Endodermal cell (in vitro differentiated cells): ENCODE results near the gene ANGPTL8. TPM values are rescaled to one million over a fixed set of nuclear protein-coding genes. Genes with fewer than 3 reads are reported as not detected.

Experiments used
- DNase-seq: peaks from one replicate; pipeline ENCODE4 v3.0.0-alpha.2; 2017
- H3K27ac ChIP-seq: 2 replicates; pipeline ENCODE4 v1.5.1; 2013; ENCODE audit warnings: mild to moderate bottlenecking, low read depth, low read length, moderate library complexity
- H3K27me3 ChIP-seq: 2 replicates; pipeline ENCODE4 v1.6.1; 2013; ENCODE audit warnings: mild to moderate bottlenecking, low read length, moderate library complexity; ENCODE audit not compliant: insufficient read depth, control insufficient read depth, poor library complexity, severe bottlenecking
- H3K36me3 ChIP-seq: 2 replicates; pipeline ENCODE4 v1.7.0; 2013; ENCODE audit warnings: mild to moderate bottlenecking, low read length, moderate library complexity; ENCODE audit not compliant: control insufficient read depth, insufficient read depth
- H3K4me1 ChIP-seq: one replicate; pipeline ENCODE4 v1.7.0; 2013; ENCODE audit warnings: low read length; ENCODE audit not compliant: control insufficient read depth, insufficient read depth
- H3K4me3 ChIP-seq: 2 replicates; pipeline ENCODE4 v1.5.1; 2013; ENCODE audit warnings: mild to moderate bottlenecking, low read length, moderate library complexity
- H3K9ac ChIP-seq: 2 replicates; pipeline ENCODE4 v1.6.1; 2013; ENCODE audit warnings: mild to moderate bottlenecking, low read length, moderate library complexity; ENCODE audit not compliant: poor library complexity, severe bottlenecking; ENCODE audit errors: extremely low read depth
- H3K9me3 ChIP-seq: 2 replicates; pipeline ENCODE4 v1.6.1; 2013; ENCODE audit warnings: mild to moderate bottlenecking, low read length, moderate library complexity; ENCODE audit not compliant: control insufficient read depth
- H3K27ac Mint-ChIP-seq: 2 replicates; pipeline ENCODE4 v1.8.0; 2020; ENCODE audit warnings: mixed read lengths
- H3K27me3 Mint-ChIP-seq: 2 replicates; pipeline ENCODE4 v1.8.0; 2021; ENCODE audit warnings: mild to moderate bottlenecking, mixed read lengths; ENCODE audit not compliant: insufficient read depth
- H3K36me3 Mint-ChIP-seq: 2 replicates; pipeline ENCODE4 v1.8.0; 2020; ENCODE audit warnings: low read depth, mixed read lengths
- H3K4me1 Mint-ChIP-seq: 2 replicates; pipeline ENCODE4 v1.8.0; 2020; ENCODE audit warnings: mixed read lengths
- H3K4me3 Mint-ChIP-seq: 2 replicates; pipeline ENCODE4 v1.8.0; 2020; ENCODE audit warnings: mild to moderate bottlenecking, moderate library complexity, mixed read lengths
- H3K9me3 Mint-ChIP-seq: 2 replicates; pipeline ENCODE4 v1.8.0; 2020; ENCODE audit warnings: mild to moderate bottlenecking, mixed read lengths
- WGBS, 2 experiments: methylation state at CpG; one replicate each; pipeline versions ENCODE4 v1.1.5 to v1.1.7; 2013; ENCODE audit warnings: missing lambda C conversion rate in 2 of 2, mixed read lengths in 1 of 2; ENCODE audit not compliant: insufficient coverage in 1 of 2, insufficient read length in 1 of 2; 5-methylcytosine and 5-hydroxymethylcytosine counted together
- total RNA-seq, 2 donors: library from RNA; stranded (reverse); fragmentation: NEBNext Ultra II Directional in 1 of 2; extraction: Animal tissue kit (Norgen Biotek cat#: 25700) in 1 of 2; gene quantifications; 2 replicates in 1 of 2; 3 replicates in 1 of 2; pipeline ENCODE4 v1.2.1, GENCODE V29; 2021
- TF ChIP-seq, protein P1 (sequence below): fragments of 200-600 bp; sonication (generic); conservative IDR thresholded peaks from 2 replicates; pipeline ENCODE4 v1.5.0; 2021; ENCODE audit warnings: antibody characterized with exemption, mild to moderate bottlenecking

Gene ANGPTL8
- total RNA-seq, 2 donors from 2014 or later = not detected

DNA sequence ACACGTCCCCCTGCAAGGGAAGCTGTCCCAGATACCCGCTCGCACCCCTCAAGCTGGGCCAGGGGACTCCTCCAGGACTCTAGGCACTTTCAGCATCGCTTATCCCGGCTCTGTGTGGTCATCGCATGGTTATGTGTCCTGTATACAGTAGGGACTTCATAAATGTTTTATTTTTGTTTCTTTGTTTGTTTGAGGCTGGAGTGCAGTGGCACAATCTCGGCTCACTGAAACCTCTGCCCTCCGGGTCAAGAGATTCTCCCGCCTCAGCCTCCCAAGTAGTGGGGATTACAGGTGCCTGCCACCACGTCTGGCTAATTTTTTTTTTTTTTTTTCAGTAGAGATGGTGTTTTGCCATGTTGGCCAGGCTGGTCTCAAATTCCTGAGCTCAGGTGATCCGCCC, 7.5 kb downstream of the ANGPTL8 start:
- TF ChIP-seq, protein P1, sequence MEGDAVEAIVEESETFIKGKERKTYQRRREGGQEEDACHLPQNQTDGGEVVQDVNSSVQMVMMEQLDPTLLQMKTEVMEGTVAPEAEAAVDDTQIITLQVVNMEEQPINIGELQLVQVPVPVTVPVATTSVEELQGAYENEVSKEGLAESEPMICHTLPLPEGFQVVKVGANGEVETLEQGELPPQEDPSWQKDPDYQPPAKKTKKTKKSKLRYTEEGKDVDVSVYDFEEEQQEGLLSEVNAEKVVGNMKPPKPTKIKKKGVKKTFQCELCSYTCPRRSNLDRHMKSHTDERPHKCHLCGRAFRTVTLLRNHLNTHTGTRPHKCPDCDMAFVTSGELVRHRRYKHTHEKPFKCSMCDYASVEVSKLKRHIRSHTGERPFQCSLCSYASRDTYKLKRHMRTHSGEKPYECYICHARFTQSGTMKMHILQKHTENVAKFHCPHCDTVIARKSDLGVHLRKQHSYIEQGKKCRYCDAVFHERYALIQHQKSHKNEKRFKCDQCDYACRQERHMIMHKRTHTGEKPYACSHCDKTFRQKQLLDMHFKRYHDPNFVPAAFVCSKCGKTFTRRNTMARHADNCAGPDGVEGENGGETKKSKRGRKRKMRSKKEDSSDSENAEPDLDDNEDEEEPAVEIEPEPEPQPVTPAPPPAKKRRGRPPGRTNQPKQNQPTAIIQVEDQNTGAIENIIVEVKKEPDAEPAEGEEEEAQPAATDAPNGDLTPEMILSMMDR = no peak
- Mint-ChIP-seq H3K36me3 (peaks cover 48% of the 10 kb centered on the region), H3K27me3 (no peaks in the 10 kb centered on the region), H3K9me3 (no peaks in the 10 kb centered on the region), H3K4me3 (no peak overlapping the region), H3K4me1 (no peaks in the 10 kb centered on the region), H3K27ac (no peak overlapping the region)
- Histone ChIP-seq H3K4me3 (no peak overlapping the region), H3K36me3 (peaks cover 50% of the 10 kb centered on the region), H3K9ac (no peak overlapping the region), H3K9me3 (no peaks in the 10 kb centered on the region), H3K27ac (no peak overlapping the region), H3K4me1 (no peaks in the 10 kb centered on the region), H3K27me3 (no peaks in the 10 kb centered on the region)
- no peak for DNase-seq
- whole genome bisulfite sequencing, 2 experiments = 93 to 96% methylated on average over 11 of the region's 11 CpGs

DNA sequence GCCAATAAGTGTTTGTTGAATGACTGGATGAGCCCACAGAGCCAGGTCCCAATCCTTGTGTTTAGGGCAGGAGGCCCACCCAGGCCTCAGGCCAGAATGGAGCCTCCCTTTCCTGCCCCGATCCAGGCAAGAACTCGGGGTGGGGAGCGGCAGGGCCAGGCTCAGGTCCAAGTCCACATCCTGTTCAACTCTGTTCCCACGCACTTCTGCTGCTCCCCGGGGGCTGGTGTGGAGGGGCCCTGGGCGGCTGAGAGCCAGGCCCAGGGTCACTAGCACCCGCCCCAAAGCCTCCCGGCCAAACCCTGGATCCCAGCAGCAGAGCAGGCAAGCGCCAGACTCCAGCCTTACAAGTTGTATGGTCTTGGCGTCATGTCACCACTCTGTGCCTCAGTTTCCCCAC, 8.0 kb downstream of the ANGPTL8 start:
- H3K9ac ChIP-seq = no peak overlapping the region
- H3K9me3 ChIP-seq = no peaks in the 10 kb centered on the region
- no peaks in the 10 kb centered on the region for H3K27me3 Mint-ChIP-seq
- WGBS, 2 experiments = 87 to 91% methylated on average over 4 to 10 of the region's 10 CpGs
- H3K27ac ChIP-seq = no peak overlapping the region
- no peaks in the 10 kb centered on the region for H3K27me3 ChIP-seq
- H3K36me3 ChIP-seq = peaks cover 52% of the 10 kb centered on the region
- no peaks in the 10 kb centered on the region for H3K4me1 ChIP-seq
- H3K9me3 Mint-ChIP-seq = no peaks in the 10 kb centered on the region
- no peaks in the 10 kb centered on the region for H3K4me1 Mint-ChIP-seq
- TF ChIP-seq, protein P1 = no peak
- H3K36me3 Mint-ChIP-seq = peaks cover 50% of the 10 kb centered on the region
- H3K4me3 ChIP-seq = no peak overlapping the region
- DNase-seq = no peak
- no peak overlapping the region for H3K27ac Mint-ChIP-seq
- H3K4me3 Mint-ChIP-seq = no peak overlapping the region

DNA sequence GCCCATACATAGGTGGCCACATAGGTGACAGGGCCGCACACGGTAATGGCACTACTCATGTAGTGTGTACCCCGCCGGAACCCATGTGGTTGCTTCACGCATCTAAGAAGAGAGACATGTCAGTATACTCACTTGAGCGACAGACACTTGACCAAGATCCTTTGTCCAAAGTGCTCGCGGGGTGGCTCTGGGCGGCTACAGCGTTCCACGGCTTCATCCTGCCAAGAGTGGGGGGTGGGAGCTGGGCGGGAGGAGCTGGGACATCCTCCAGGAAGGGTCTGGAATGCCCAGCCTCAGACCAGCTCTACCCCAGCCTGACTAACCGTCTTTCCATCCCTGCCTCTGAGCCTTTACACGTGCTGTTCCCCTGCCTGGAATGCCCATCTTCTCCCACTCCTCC, 8.5 kb downstream of the ANGPTL8 start:
- TF ChIP-seq, protein P1 = no peak
- Histone ChIP-seq H3K9ac (no peak overlapping the region), H3K4me3 (no peak overlapping the region), H3K36me3 (peaks cover 49% of the 10 kb centered on the region), H3K4me1 (no peaks in the 10 kb centered on the region), H3K27ac (no peak overlapping the region), H3K9me3 (no peaks in the 10 kb centered on the region), H3K27me3 (no peaks in the 10 kb centered on the region)
- Mint-ChIP-seq H3K27me3 (no peaks in the 10 kb centered on the region), H3K36me3 (peaks cover 48% of the 10 kb centered on the region), H3K4me1 (no peaks in the 10 kb centered on the region), H3K4me3 (no peak overlapping the region), H3K9me3 (no peaks in the 10 kb centered on the region), H3K27ac (no peak overlapping the region)
- 91 to 92% methylated on average over 11 to 14 of the region's 14 CpGs for WGBS, 2 experiments
- DNase-seq = no peak
